ENCODE measurements around the gene YAP1. TPM values are rescaled to one million over a fixed set of nuclear protein-coding genes. Genes with fewer than 3 reads are reported as not detected.

YAP1 gene
- polyA plus RNA-seq, 3 donors: not detected

- H3K27me3 ChIP-seq (ENCODE audit: control insufficient read depth in 2 of 2, insufficient read depth in 2 of 2, low read length in 2 of 2): peaks cover 0 to 3% of the 10 kb centered on the region in 2 donors
- H3K4me2 ChIP-seq (replicated peaks; ENCODE audit: extremely low read depth, low read length, poor library complexity, severe bottlenecking): no peak overlapping the region
- no peaks in the 10 kb centered on the region for H3K79me2 ChIP-seq (ENCODE audit: insufficient read depth, low read length)
- WGBS (ENCODE audit: insufficient coverage): 0% methylated on average over 1 of the region's 1 CpG
- no peak overlapping the region for H3K9ac ChIP-seq (ENCODE audit: insufficient read depth, low read length, poor library complexity, severe bottlenecking)
- H3K4me1 ChIP-seq (ENCODE audit: control insufficient read depth in 1 of 2, insufficient read depth in 2 of 2, low read length in 2 of 2): no peaks in the 10 kb centered on the region
- no peak overlapping the region for H2AFZ ChIP-seq (ENCODE audit: insufficient read depth, low read depth, low read length, poor library complexity, severe bottlenecking)
- DNase-seq: no peak
- no peak overlapping the region for H3K27ac ChIP-seq (ENCODE audit: low read depth in 1 of 2, low read length in 2 of 2)
- Mint-ChIP-seq H3K9me3 (peaks cover 0 to 5% (median 0%) of the 10 kb centered on the region in 7 donors), H3K36me3 (no peaks in the 10 kb centered on the region), H3K4me3 (no peak overlapping the region), H3K4me1 (no peaks in the 10 kb centered on the region), H3K27ac (no peak overlapping the region), H3K27me3 (ENCODE audit: low read depth in 3 of 3) (peaks cover 6 to 21% (median 11%) of the 10 kb centered on the region in 3 donors)
- no peaks in the 10 kb centered on the region for H3K36me3 ChIP-seq (replicated peaks in 1 of 2; ENCODE audit: control insufficient read depth in 1 of 2, insufficient read depth in 2 of 2, low read length in 2 of 2)
- TF ChIP-seq CTCF (IDR thresholded peaks at IDR 0.05): no peak
- intact Hi-C loops (cut with micrococcal nuclease): no loop called here
- no peak overlapping the region for H3K4me3 ChIP-seq (replicated peaks in 1 of 3; ENCODE audit: low read depth in 2 of 3, low read length in 3 of 3)
- H3K9me3 ChIP-seq (replicated peaks in 1 of 2; ENCODE audit: control insufficient read depth in 1 of 2, insufficient read depth in 1 of 2, low read length in 2 of 2): no peaks in the 10 kb centered on the region
- H4K20me1 ChIP-seq (ENCODE audit: insufficient read depth, low read length): no peaks in the 10 kb centered on the region
Measured at GRCh38 chr11:102241026-102241425, 130.8 kb downstream of the YAP1 start.

- intact Hi-C loops (cut with micrococcal nuclease): no loop called here
- H3K9ac ChIP-seq (ENCODE audit: insufficient read depth, low read length, poor library complexity, severe bottlenecking): no peak overlapping the region
- H3K4me3 Mint-ChIP-seq: peak overlapping the region in 1 of 2 donors; percentile 57
Measured at GRCh38 chr11:102243399-102243884, 133.2 kb downstream of the YAP1 start.

More at GRCh38 chr11:102243399-102243884, 133.2 kb downstream of the YAP1 start:
- Mint-ChIP-seq H3K4me1 (no peaks in the 10 kb centered on the region), H3K27me3 (ENCODE audit: low read depth in 3 of 3) (peaks cover 6 to 19% (median 11%) of the 10 kb centered on the region in 3 donors), H3K27ac (no peak overlapping the region), H3K36me3 (no peaks in the 10 kb centered on the region), H3K9me3 (peaks cover 0 to 5% (median 1%) of the 10 kb centered on the region in 7 donors)
- no peak for TF ChIP-seq CTCF (IDR thresholded peaks at IDR 0.05)
- H3K36me3 ChIP-seq (replicated peaks in 1 of 2; ENCODE audit: control insufficient read depth in 1 of 2, insufficient read depth in 2 of 2, low read length in 2 of 2): no peaks in the 10 kb centered on the region
- H4K20me1 ChIP-seq (ENCODE audit: insufficient read depth, low read length): no peaks in the 10 kb centered on the region
- H3K4me1 ChIP-seq (ENCODE audit: control insufficient read depth in 1 of 2, insufficient read depth in 2 of 2, low read length in 2 of 2): no peaks in the 10 kb centered on the region
- H3K27me3 ChIP-seq (ENCODE audit: control insufficient read depth in 2 of 2, insufficient read depth in 2 of 2, low read length in 2 of 2): peaks cover 0 to under 1% of the 10 kb centered on the region in 2 donors
- no peaks in the 10 kb centered on the region for H3K79me2 ChIP-seq (ENCODE audit: insufficient read depth, low read length)
- no peak for DNase-seq
- H3K4me2 ChIP-seq (replicated peaks; ENCODE audit: extremely low read depth, low read length, poor library complexity, severe bottlenecking): no peak overlapping the region
- H3K9me3 ChIP-seq (replicated peaks in 1 of 2; ENCODE audit: control insufficient read depth in 1 of 2, insufficient read depth in 1 of 2, low read length in 2 of 2): no peaks in the 10 kb centered on the region
- no peak overlapping the region for H3K27ac ChIP-seq (ENCODE audit: low read depth in 1 of 2, low read length in 2 of 2)
- no peak overlapping the region for H3K4me3 ChIP-seq (replicated peaks in 1 of 3; ENCODE audit: low read depth in 2 of 3, low read length in 3 of 3)
- 100% methylated on average over 1 of the region's 2 CpGs for WGBS (ENCODE audit: insufficient coverage)
- H2AFZ ChIP-seq (ENCODE audit: insufficient read depth, low read depth, low read length, poor library complexity, severe bottlenecking): no peak overlapping the region

All from CD14-positive monocyte (primary cell).